ENCODE data around the gene SLC22A15. TPM values are rescaled to one million over a fixed set of nuclear protein-coding genes. Genes with fewer than 3 reads are reported as not detected.

SLC22A15 gene
- total RNA-seq, 1 donor from 2014 or later: 17.6 TPM

DNA sequence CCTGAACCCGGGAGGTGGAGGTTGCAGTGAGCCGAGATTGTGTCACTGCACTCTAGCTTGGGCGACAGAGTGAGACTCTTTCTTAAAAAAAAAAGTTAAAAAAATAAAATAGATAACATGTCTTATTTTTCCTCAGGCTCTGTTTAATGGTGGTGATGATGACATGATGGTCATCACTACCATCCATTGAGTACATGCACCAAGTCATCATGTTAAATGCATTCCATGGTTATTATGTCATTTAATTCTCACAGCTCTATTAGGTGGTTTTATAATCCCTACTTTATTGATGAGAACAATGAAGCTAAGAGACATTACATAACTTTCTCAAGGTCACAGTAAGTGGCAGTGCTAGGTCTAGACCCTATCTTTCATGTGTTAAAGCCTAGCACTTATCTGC, 100.5 kb downstream of the SLC22A15 start:
- TF ChIP-seq, protein P1, sequence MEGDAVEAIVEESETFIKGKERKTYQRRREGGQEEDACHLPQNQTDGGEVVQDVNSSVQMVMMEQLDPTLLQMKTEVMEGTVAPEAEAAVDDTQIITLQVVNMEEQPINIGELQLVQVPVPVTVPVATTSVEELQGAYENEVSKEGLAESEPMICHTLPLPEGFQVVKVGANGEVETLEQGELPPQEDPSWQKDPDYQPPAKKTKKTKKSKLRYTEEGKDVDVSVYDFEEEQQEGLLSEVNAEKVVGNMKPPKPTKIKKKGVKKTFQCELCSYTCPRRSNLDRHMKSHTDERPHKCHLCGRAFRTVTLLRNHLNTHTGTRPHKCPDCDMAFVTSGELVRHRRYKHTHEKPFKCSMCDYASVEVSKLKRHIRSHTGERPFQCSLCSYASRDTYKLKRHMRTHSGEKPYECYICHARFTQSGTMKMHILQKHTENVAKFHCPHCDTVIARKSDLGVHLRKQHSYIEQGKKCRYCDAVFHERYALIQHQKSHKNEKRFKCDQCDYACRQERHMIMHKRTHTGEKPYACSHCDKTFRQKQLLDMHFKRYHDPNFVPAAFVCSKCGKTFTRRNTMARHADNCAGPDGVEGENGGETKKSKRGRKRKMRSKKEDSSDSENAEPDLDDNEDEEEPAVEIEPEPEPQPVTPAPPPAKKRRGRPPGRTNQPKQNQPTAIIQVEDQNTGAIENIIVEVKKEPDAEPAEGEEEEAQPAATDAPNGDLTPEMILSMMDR (IDR thresholded peaks at IDR 0.05; ENCODE audit: insufficient read depth, low read length, poor library complexity, severe bottlenecking): no peak
- no peak overlapping the region for H3K4me3 ChIP-seq (ENCODE audit: low read depth, low read length)
- DNase-seq (ENCODE audit: low read depth): no peak
- H3K36me3 ChIP-seq (ENCODE audit: control insufficient read depth, insufficient read depth, low read length): no peaks in the 10 kb centered on the region
- H3K27me3 ChIP-seq (ENCODE audit: control insufficient read depth, insufficient read depth, low read length): no peaks in the 10 kb centered on the region

DNA sequence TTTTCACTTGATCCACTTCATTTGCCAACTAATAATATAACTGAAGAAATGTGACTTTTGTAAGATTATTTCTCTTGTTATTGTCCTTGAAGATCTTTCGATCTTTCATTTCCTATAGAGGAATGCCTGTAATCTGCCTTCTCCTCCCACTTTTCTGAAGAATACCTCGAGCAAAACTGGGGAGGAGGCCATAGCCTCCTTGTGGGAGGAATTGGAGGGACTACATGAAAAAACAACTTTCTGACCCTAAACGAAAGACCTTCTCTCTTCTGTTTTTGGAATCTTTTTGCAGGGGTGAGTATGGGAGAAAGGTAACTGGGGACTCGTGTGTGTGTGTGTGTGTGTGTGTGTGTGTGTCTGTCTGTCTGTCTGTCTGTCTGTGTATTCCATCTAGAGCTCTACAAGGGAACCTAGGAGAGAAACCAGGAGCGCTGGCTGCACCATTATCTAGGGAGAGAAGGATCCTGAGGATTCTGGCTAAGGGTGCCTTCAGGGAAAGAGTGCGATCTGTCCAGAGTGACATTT, 102.4 kb downstream of the SLC22A15 start:
- Histone ChIP-seq H3K4me3 (ENCODE audit: low read depth, low read length) (no peak overlapping the region), H3K27me3 (ENCODE audit: control insufficient read depth, insufficient read depth, low read length) (no peaks in the 10 kb centered on the region), H3K36me3 (ENCODE audit: control insufficient read depth, insufficient read depth, low read length) (no peaks in the 10 kb centered on the region)
- TF ChIP-seq, protein P1 (IDR thresholded peaks at IDR 0.05; ENCODE audit: insufficient read depth, low read length, poor library complexity, severe bottlenecking): no peak
- DNase-seq (ENCODE audit: low read depth): no peak

DNA sequence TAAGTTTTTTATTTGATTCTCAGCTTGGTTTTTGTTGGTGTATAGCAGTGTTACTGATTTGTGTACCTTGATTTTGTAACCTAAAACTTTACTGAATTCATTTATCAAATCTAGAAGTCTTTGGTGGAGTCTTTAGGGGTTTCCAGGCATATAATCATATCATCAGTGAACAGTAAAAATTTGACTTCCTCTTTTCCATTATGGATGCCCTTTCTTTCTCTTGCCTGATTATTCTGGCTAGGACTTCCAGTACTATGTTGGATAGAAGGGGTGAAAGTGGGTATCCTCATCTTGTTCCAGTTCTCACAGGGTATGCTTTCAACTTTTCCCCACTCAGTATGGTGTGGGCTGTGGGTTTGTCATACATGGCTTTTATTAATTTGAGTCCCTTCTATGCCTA, 111.3 kb downstream of the SLC22A15 start:
- H3K4me3 ChIP-seq (ENCODE audit: low read depth, low read length): no peak overlapping the region
- DNase-seq (ENCODE audit: low read depth): no peak
- TF ChIP-seq, protein P1 (IDR thresholded peaks at IDR 0.05; ENCODE audit: insufficient read depth, low read length, poor library complexity, severe bottlenecking): no peak
- H3K27me3 ChIP-seq (ENCODE audit: control insufficient read depth, insufficient read depth, low read length): no peaks in the 10 kb centered on the region
- H3K36me3 ChIP-seq (ENCODE audit: control insufficient read depth, insufficient read depth, low read length): no peaks in the 10 kb centered on the region

DNA sequence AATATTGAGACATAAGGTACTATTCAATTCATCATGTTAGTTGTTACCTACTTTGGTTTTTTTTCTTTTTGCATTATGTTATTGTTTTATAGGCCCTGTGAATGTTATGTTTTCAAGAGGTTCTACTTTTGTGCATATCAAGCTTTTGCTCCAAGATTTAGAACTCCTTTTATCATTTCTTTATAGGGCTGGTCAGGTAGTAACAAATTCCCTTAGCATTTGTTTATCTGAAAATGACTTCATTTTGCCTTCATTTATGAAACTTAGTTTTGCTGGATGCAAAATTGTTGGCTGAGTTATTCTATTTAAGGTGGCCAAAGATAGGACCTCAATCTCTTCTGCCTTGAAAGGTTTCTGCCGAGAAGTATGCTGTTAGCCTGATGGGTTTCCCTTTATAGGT, 113.6 kb downstream of the SLC22A15 start:
- Histone ChIP-seq H3K4me3 (ENCODE audit: low read depth, low read length) (no peak overlapping the region), H3K27me3 (ENCODE audit: control insufficient read depth, insufficient read depth, low read length) (no peaks in the 10 kb centered on the region), H3K36me3 (ENCODE audit: control insufficient read depth, insufficient read depth, low read length) (no peaks in the 10 kb centered on the region)
- DNase-seq (ENCODE audit: low read depth): no peak
- TF ChIP-seq, protein P1 (IDR thresholded peaks at IDR 0.05; ENCODE audit: insufficient read depth, low read length, poor library complexity, severe bottlenecking): no peak

DNA sequence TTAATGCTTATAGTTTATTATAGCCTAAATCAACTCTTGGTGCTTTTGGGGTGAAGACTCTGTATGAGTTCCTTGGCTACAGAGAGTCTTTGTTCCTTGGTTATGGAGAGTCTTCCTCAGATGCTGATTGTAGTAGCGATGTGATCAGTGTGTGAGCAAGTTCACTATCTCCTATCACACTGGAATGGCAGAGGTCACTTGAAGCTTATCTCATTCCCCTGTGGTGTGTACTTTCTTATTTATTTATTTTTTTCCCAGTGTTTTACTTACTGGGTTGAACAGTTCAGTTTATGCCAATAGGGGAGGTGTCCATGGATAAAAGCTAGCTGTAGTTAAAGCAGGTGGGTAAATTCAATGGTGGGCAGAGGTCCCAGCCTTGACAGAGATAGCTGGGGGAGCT, 114.8 kb downstream of the SLC22A15 start:
- DNase-seq (ENCODE audit: low read depth): no peak
- TF ChIP-seq, protein P1 (IDR thresholded peaks at IDR 0.05; ENCODE audit: insufficient read depth, low read length, poor library complexity, severe bottlenecking): no peak
- Histone ChIP-seq H3K27me3 (ENCODE audit: control insufficient read depth, insufficient read depth, low read length) (no peaks in the 10 kb centered on the region), H3K4me3 (ENCODE audit: low read depth, low read length) (no peak overlapping the region), H3K36me3 (ENCODE audit: control insufficient read depth, insufficient read depth, low read length) (no peaks in the 10 kb centered on the region)

DNA sequence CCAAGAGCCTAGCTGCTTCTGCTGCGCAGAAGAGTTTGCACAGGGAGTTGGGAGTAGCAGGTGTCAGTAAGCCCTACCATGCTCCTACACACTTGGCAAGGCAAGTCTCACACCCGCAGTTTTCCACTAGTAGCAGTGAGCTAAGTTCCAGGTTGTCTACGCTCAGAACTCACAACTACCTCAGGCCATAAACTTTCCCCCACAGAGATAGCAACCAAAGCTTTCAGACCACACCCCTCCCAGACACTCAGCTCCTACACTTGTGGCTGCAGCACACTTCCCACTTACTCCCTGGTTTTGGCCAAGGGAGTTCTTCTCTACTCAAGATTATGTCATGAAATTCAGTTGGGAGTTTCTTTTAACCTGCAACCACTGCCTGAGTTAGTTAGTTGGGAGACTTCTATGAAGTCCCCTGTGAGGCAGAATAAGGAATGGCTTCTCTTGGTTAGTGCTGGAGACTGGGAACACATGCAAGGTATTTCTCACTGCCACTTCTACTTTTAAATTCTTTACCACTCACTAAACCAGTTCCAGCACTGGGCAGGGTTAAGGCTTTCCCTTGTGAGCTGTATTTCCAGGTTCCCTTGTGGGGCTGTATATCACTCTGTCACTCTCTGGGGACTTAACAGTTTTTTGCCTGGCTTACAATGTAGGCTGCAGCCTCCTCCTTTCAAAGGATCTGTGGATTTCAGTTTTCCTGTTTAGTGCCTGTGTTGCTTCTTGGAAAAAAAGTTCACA, 116.6 kb downstream of the SLC22A15 start:
- Histone ChIP-seq H3K4me3 (ENCODE audit: low read depth, low read length) (no peak overlapping the region), H3K27me3 (ENCODE audit: control insufficient read depth, insufficient read depth, low read length) (no peaks in the 10 kb centered on the region), H3K36me3 (ENCODE audit: control insufficient read depth, insufficient read depth, low read length) (no peaks in the 10 kb centered on the region)
- DNase-seq (ENCODE audit: low read depth): no peak
- TF ChIP-seq, protein P1 (IDR thresholded peaks at IDR 0.05; ENCODE audit: insufficient read depth, low read length, poor library complexity, severe bottlenecking): no peak

Data from kidney epithelial cell (primary cell).